Measurements from ENCODE around the gene EXT2.

The EXT2 gene

GRCh38 chr11:44208976-44209603 lies 113.6 kb downstream of the EXT2 start:
- no peak overlapping the region for H3K4me2 ChIP-seq (ENCODE audit: low read depth, low read length)
- no peaks in the 10 kb centered on the region for H3K9me3 ChIP-seq (replicated peaks; ENCODE audit: insufficient read depth, low read length)
- no peaks in the 10 kb centered on the region for H3K27me3 ChIP-seq (replicated peaks; ENCODE audit: insufficient read depth, low read length)
- no peak overlapping the region for H3K9ac ChIP-seq (ENCODE audit: low read length)
- no peak overlapping the region for H3K4me3 ChIP-seq (ENCODE audit: low read length)
- no peaks in the 10 kb centered on the region for H3K4me1 ChIP-seq (ENCODE audit: low read length)
- no peaks in the 10 kb centered on the region for H3K79me2 ChIP-seq (ENCODE audit: low read length)
- TF ChIP-seq EZH2 (optimal IDR thresholded peaks at IDR 0.05; ENCODE audit: low read depth, low read length) (no peak), EZH2phosphoT487 (IDR thresholded peaks at IDR 0.05; ENCODE audit: low read length) (no peak), CTCF (IDR thresholded peaks at IDR 0.05; ENCODE audit: low read length) (no peak)
- no peak overlapping the region for H3K27ac ChIP-seq (ENCODE audit: low read length)
- no peaks in the 10 kb centered on the region for H3K9me2 ChIP-seq (replicated peaks; ENCODE audit: insufficient read depth, low read length)
- DNase-seq, result no peak
- no peaks in the 10 kb centered on the region for H3F3A ChIP-seq (ENCODE audit: insufficient read depth, low read length)
- no peaks in the 10 kb centered on the region for H3K36me3 ChIP-seq (replicated peaks; ENCODE audit: insufficient read depth, low read length)
- no peaks in the 10 kb centered on the region for H4K20me1 ChIP-seq (ENCODE audit: insufficient read depth, low read length)
- no peak overlapping the region for H2AFZ ChIP-seq (ENCODE audit: low read length)

- Histone ChIP-seq H3K9me3 (replicated peaks; ENCODE audit: insufficient read depth, low read length) (no peaks in the 10 kb centered on the region), H3K4me3 (ENCODE audit: low read length) (no peak overlapping the region), H3F3A (ENCODE audit: insufficient read depth, low read length) (no peaks in the 10 kb centered on the region), H2AFZ (ENCODE audit: low read length) (no peak overlapping the region), H3K27me3 (replicated peaks; ENCODE audit: insufficient read depth, low read length) (no peaks in the 10 kb centered on the region), H3K9ac (ENCODE audit: low read length) (no peak overlapping the region), H3K4me1 (ENCODE audit: low read length) (no peaks in the 10 kb centered on the region), H3K79me2 (ENCODE audit: low read length) (no peaks in the 10 kb centered on the region), H4K20me1 (ENCODE audit: insufficient read depth, low read length) (no peaks in the 10 kb centered on the region), H3K9me2 (replicated peaks; ENCODE audit: insufficient read depth, low read length) (no peaks in the 10 kb centered on the region), H3K27ac (ENCODE audit: low read length) (no peak overlapping the region), H3K4me2 (ENCODE audit: low read depth, low read length) (no peak overlapping the region), H3K36me3 (replicated peaks; ENCODE audit: insufficient read depth, low read length) (no peaks in the 10 kb centered on the region)
- no peak for DNase-seq
- TF ChIP-seq CTCF (IDR thresholded peaks at IDR 0.05; ENCODE audit: low read length) (no peak), EZH2phosphoT487 (IDR thresholded peaks at IDR 0.05; ENCODE audit: low read length) (no peak), EZH2 (optimal IDR thresholded peaks at IDR 0.05; ENCODE audit: low read depth, low read length) (no peak)
These were observed 116.7 kb downstream of the EXT2 start for GRCh38 chr11:44212128-44212527.

- Histone ChIP-seq H3K4me3 (ENCODE audit: low read length) (no peak overlapping the region), H3K9me2 (replicated peaks; ENCODE audit: insufficient read depth, low read length) (no peaks in the 10 kb centered on the region), H4K20me1 (ENCODE audit: insufficient read depth, low read length) (no peaks in the 10 kb centered on the region)
These were observed 117.7 kb downstream of the EXT2 start for GRCh38 chr11:44213148-44213547.

More at GRCh38 chr11:44213148-44213547, 117.7 kb downstream of the EXT2 start:
- Histone ChIP-seq H3K27me3 (replicated peaks; ENCODE audit: insufficient read depth, low read length) (no peaks in the 10 kb centered on the region), H3K9me3 (replicated peaks; ENCODE audit: insufficient read depth, low read length) (no peaks in the 10 kb centered on the region), H3K4me2 (ENCODE audit: low read depth, low read length) (no peak overlapping the region), H3K36me3 (replicated peaks; ENCODE audit: insufficient read depth, low read length) (no peaks in the 10 kb centered on the region), H2AFZ (ENCODE audit: low read length) (no peak overlapping the region), H3F3A (ENCODE audit: insufficient read depth, low read length) (no peaks in the 10 kb centered on the region), H3K9ac (ENCODE audit: low read length) (no peak overlapping the region), H3K4me1 (ENCODE audit: low read length) (no peaks in the 10 kb centered on the region), H3K79me2 (ENCODE audit: low read length) (no peaks in the 10 kb centered on the region), H3K27ac (ENCODE audit: low read length) (no peak overlapping the region)
- DNase-seq, result no peak
- TF ChIP-seq CTCF (IDR thresholded peaks at IDR 0.05; ENCODE audit: low read length), result no peak
- TF ChIP-seq EZH2phosphoT487 (IDR thresholded peaks at IDR 0.05; ENCODE audit: low read length), result no peak
- no peak for TF ChIP-seq EZH2 (optimal IDR thresholded peaks at IDR 0.05; ENCODE audit: low read depth, low read length)

Data from MM.1S (cell line).